Thyroid gland (tissue), 4 donors: ENCODE measurements around the gene ETV3. TPM values are rescaled to one million over a fixed set of nuclear protein-coding genes. Genes with fewer than 3 reads are reported as not detected.

ENCODE experiments used
- total RNA-seq, 4 donors: library from RNA; depleted of rRNA; stranded (reverse); fragments of >200 nt; gene quantifications; one replicate each; pipeline ENCODE4 v1.2.3, GENCODE V29; 2016

ETV3 gene
- total RNA-seq, 4 donors from 2014 or later, result 15.7 to 24.3 (median 16.0) TPM

Other genes with a start within 250 kb of the ETV3 start
- 10 to 100 TPM; 11.2 to 21.9 (median 14.4) TPM for gene PEAR1, start 244.7 kb downstream of the ETV3 start, total RNA-seq
- not detected for gene LRRC71, start 217.8 kb downstream of the ETV3 start, total RNA-seq
- gene ARHGEF11, start 92.7 kb downstream of the ETV3 start, total RNA-seq, result 10 to 100 TPM; 31.2 to 56.2 (median 47.4) TPM
- not detected for gene ETV3L, start 38.6 kb downstream of the ETV3 start, total RNA-seq